Measurements from ENCODE around the gene WNT4.

WNT4 gene

GRCh38 chr1:22163564-22163963, 20.7 kb upstream of the WNT4 start:
- DNase-seq (ENCODE audit: low spot score) = no peak

- no peak for DNase-seq (ENCODE audit: low spot score)
Measured at GRCh38 chr1:22163137-22163536, 20.2 kb upstream of the WNT4 start.

- no peak for DNase-seq (ENCODE audit: low spot score)
Measured at GRCh38 chr1:22159891-22160290, 17.0 kb upstream of the WNT4 start.

GRCh38 chr1:22158654-22159053, 15.8 kb upstream of the WNT4 start:
- no peak for DNase-seq (ENCODE audit: low spot score)

- no peak for DNase-seq (ENCODE audit: low spot score)
Measured at GRCh38 chr1:22157359-22157966, 14.6 kb upstream of the WNT4 start.

GRCh38 chr1:22155517-22155916, 12.6 kb upstream of the WNT4 start:
- no peak for DNase-seq (ENCODE audit: low spot score)

- DNase-seq (ENCODE audit: low spot score) = no peak
Measured at GRCh38 chr1:22154626-22155025, 11.7 kb upstream of the WNT4 start.

GRCh38 chr1:22153660-22154437, 11.0 kb upstream of the WNT4 start:
- DNase-seq (ENCODE audit: low spot score) = no peak

- DNase-seq (ENCODE audit: low spot score) = no peak
Measured at GRCh38 chr1:22150923-22151322, 8.0 kb upstream of the WNT4 start.

GRCh38 chr1:22142315-22143064, 407 bp downstream of the WNT4 start:
- no peak for DNase-seq (ENCODE audit: low spot score)

- DNase-seq (ENCODE audit: low spot score) = no peak
Measured at GRCh38 chr1:22141554-22142314, 1.2 kb downstream of the WNT4 start.

GRCh38 chr1:22140694-22141093, 2.2 kb downstream of the WNT4 start:
- DNase-seq (ENCODE audit: low spot score) = no peak

GRCh38 chr1:22139817-22140216, 3.1 kb downstream of the WNT4 start:
- no peak for DNase-seq (ENCODE audit: low spot score)

GRCh38 chr1:22139066-22139594, 3.8 kb downstream of the WNT4 start:
- no peak for DNase-seq (ENCODE audit: low spot score)

- DNase-seq (ENCODE audit: low spot score) = no peak
Measured at GRCh38 chr1:22137004-22137720, 5.7 kb downstream of the WNT4 start.

- DNase-seq (ENCODE audit: low spot score) = no peak
Measured at GRCh38 chr1:22133931-22134324, 9.0 kb downstream of the WNT4 start.

GRCh38 chr1:22133247-22133930, 9.5 kb downstream of the WNT4 start:
- no peak for DNase-seq (ENCODE audit: low spot score)

- DNase-seq (ENCODE audit: low spot score) = no peak
Measured at GRCh38 chr1:22132517-22133235, 10.2 kb downstream of the WNT4 start.

GRCh38 chr1:22131875-22132486, 10.9 kb downstream of the WNT4 start:
- DNase-seq (ENCODE audit: low spot score) = peak; percentile 30

- DNase-seq (ENCODE audit: low spot score) = no peak
Measured at GRCh38 chr1:22131062-22131461, 11.8 kb downstream of the WNT4 start.
